ENCODE results near the gene ASB4. TPM values are rescaled to one million over a fixed set of nuclear protein-coding genes. Genes with fewer than 3 reads are reported as not detected.

ASB4 gene
- total and polyA plus RNA-seq, 2 donors (not counting 3 experiments of a cell fraction or from before 2014, with no cell fraction given) = not detected

- Histone ChIP-seq H3K4me3 (replicated peaks in 1 of 3; ENCODE audit: insufficient read depth in 1 of 3, low read depth in 1 of 3, low read length in 3 of 3) (no peak overlapping the region), H3K36me3 (ENCODE audit: control insufficient read depth in 2 of 2, extremely low read depth in 1 of 2, insufficient read depth in 2 of 2, low read length in 2 of 2) (no peaks in the 10 kb centered on the region), H2AFZ (ENCODE audit: low read depth, low read length) (no peak overlapping the region), H3K27me3 (ENCODE audit: control insufficient read depth in 2 of 2, insufficient read depth in 2 of 2, low read length in 2 of 2) (peaks cover 12 to 27% of the 10 kb centered on the region in 2 experiments), H3K27ac (ENCODE audit: insufficient read depth, low read depth, low read length) (no peak overlapping the region), H4K20me1 (replicated peaks; ENCODE audit: control insufficient read depth, extremely low read depth, insufficient read depth, low read length) (no peaks in the 10 kb centered on the region), H3K4me2 (ENCODE audit: insufficient read depth, low read length) (no peak overlapping the region), H3K79me2 (ENCODE audit: control insufficient read depth, insufficient read depth, low read length) (no peaks in the 10 kb centered on the region), H3K4me1 (ENCODE audit: control insufficient read depth, extremely low read depth, insufficient read depth, low read length) (no peaks in the 10 kb centered on the region), H3K9ac (replicated peaks; ENCODE audit: extremely low read depth, insufficient read depth, low read length) (no peak overlapping the region), H3K9me3 (replicated peaks; ENCODE audit: control insufficient read depth, insufficient read depth, low read length) (no peaks in the 10 kb centered on the region), H3K9me1 (replicated peaks; ENCODE audit: control insufficient read depth, extremely low read depth, insufficient read depth, low read length) (no peaks in the 10 kb centered on the region)
- TF ChIP-seq JUN (IDR thresholded peaks at IDR 0.05; ENCODE audit: borderline replicate concordance, insufficient read depth, insufficient read length, low read depth) (no peak), POLR2A (IDR thresholded peaks at IDR 0.05; ENCODE audit: low read depth, low read length) (no peak), CTCF (IDR thresholded peaks at IDR 0.05; ENCODE audit: extremely low read depth in 1 of 2, insufficient read depth in 1 of 2, low read depth in 1 of 2, low read length in 2 of 2) (no peak), MYC (IDR thresholded peaks at IDR 0.05; ENCODE audit: low read depth, low read length) (no peak), GATA2 (IDR thresholded peaks at IDR 0.05; ENCODE audit: insufficient read depth, insufficient read length, low read depth, low read length) (no peak), EZH2 (IDR thresholded peaks at IDR 0.05; ENCODE audit: borderline replicate concordance, low read depth, low read length, severe bottlenecking) (no peak), POLR2AphosphoS5 (IDR thresholded peaks at IDR 0.05; ENCODE audit: insufficient read depth, low read depth, low read length) (no peak)
- BruUV-seq (replicated peaks) = no TSS peak
- intact Hi-C loops (cut with micrococcal nuclease) (no loop called here), dilution Hi-C loops (cut with MboI; ENCODE audit: extremely low pct_ligation_motif_present, low sequenced_read_pairs) (no loop called here)
- CTCF ChIA-PET = interaction anchor here (2.1 to 27.9 kb wide), 3 partner anchors 11 to 154 kb away, joined by 7 to 917 read pairs (median 15); no protein-coding TSS in a partner anchor
- POLR2A ChIA-PET = no interaction called here
- no peak for FAIRE-seq
- no peak for DNase-seq (ENCODE audit: low read depth, low spot score)
Measured at GRCh38 chr7:95534796-95535195, 49.1 kb downstream of the ASB4 start.

Data from endothelial cell of umbilical vein (primary cell).